Measurements from ENCODE around the gene SLC17A3. TPM values are rescaled to one million over a fixed set of nuclear protein-coding genes. Genes with fewer than 3 reads are reported as not detected.

Gene SLC17A3
- total and polyA plus RNA-seq, 10 of the 15 experiments (the other 5 are each of a cell fraction or from before 2014, with no cell fraction given) = not detected

DNA sequence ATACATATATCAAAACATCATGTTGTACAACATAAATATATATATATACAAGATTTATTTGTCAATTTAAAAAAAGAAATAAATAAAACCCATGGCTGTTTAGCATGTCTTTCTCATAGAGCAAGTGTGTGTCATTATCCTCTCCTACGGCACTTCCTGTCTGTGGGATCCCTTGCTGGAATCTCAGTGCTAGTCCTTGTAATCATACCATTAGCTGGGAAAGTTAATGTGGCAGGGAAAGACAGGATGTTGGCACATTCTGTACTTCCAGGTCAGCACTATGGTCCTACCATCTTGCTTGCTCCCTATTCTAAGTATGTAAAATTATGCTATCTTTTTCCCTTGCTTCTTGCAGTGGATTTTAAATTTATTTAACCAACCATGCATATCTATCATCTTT lies 9.5 kb upstream of the SLC17A3 start:
- H2AFZ ChIP-seq (ENCODE audit: control insufficient read depth, low read depth, low read length) = no peak overlapping the region
- RAD21 ChIA-PET (ENCODE audit: unreplicated experiment) = no interaction called here
- no peak overlapping the region for H3K27ac ChIP-seq (ENCODE audit: control insufficient read depth, insufficient read depth)
- H3K79me2 ChIP-seq (ENCODE audit: control insufficient read depth, insufficient read depth, low read length) = no peaks in the 10 kb centered on the region
- no peak overlapping the region for H3K9ac ChIP-seq (ENCODE audit: control insufficient read depth, insufficient read depth, low read length)
- no peaks in the 10 kb centered on the region; a peak in 1 of 4 replicates for H3K27me3 ChIP-seq (replicated peaks in 1 of 2; ENCODE audit: control insufficient read depth in 2 of 2, insufficient read depth in 2 of 2, low read length in 1 of 2)
- SMC1A ChIA-PET (ENCODE audit: uncharacterized antibody, unreplicated experiment) = interaction anchor here (0.7 kb wide), 1 partner anchor 9 kb away, joined by 3 read pairs; the partner anchor contains the start of gene SLC17A3
- no peaks in the 10 kb centered on the region for H3K4me1 ChIP-seq (ENCODE audit: control insufficient read depth, insufficient read depth, low read length)
- in situ Hi-C loops (cut with MboI) (no loop called here), intact Hi-C loops (cut with micrococcal nuclease; ENCODE audit: unreplicated experiment) (no loop called here)
- FAIRE-seq (no peak), ATAC-seq (no peak), DNase-seq (ENCODE audit: low read depth, low spot score) (no peak)
- CTCF ChIA-PET = interaction anchor here (1.6 kb wide), 1 partner anchor 94 kb away, joined by 4 read pairs; no protein-coding TSS in a partner anchor
- WGBS (ENCODE audit: insufficient coverage, insufficient replicate concordance, low lambda C conversion rate, missing lambda C conversion rate) = 88% methylated on average over 1 of the region's 1 CpG
- H3K36me3 ChIP-seq (ENCODE audit: control insufficient read depth in 2 of 2, insufficient read depth in 2 of 2, low read length in 1 of 2) = no peaks in the 10 kb centered on the region
- no peak overlapping the region for H3K4me3 ChIP-seq
- no peaks in the 10 kb centered on the region for H4K20me1 ChIP-seq (ENCODE audit: control insufficient read depth, insufficient read depth)
- H3K4me2 ChIP-seq (ENCODE audit: control insufficient read depth, insufficient read depth) = no peak overlapping the region
- H3K9me3 ChIP-seq (replicated peaks; ENCODE audit: control insufficient read depth, insufficient read depth, low read length) = no peaks in the 10 kb centered on the region
- BruUV-seq (replicated peaks) = no TSS peak
- TF ChIP-seq KLF5 (IDR thresholded peaks at IDR 0.05; ENCODE audit: partially characterized antibody) (no peak), WRNIP1 (IDR thresholded peaks at IDR 0.05; ENCODE audit: borderline replicate concordance, low read depth, low read length) (no peak), ASH2L (IDR thresholded peaks at IDR 0.05; ENCODE audit: borderline replicate concordance, low read depth) (no peak), NR2F1 (conservative IDR thresholded peaks at IDR 0.05) (no peak), MYC (IDR thresholded peaks at IDR 0.05; ENCODE audit: insufficient read depth, insufficient read length, insufficient replicate concordance, low read length, severe bottlenecking) (no peak), SMARCA5 (IDR thresholded peaks at IDR 0.05) (no peak), TCF7 (IDR thresholded peaks at IDR 0.05; ENCODE audit: borderline replicate concordance) (no peak), ZSCAN29 (IDR thresholded peaks at IDR 0.05) (no peak), ESRRA (IDR thresholded peaks at IDR 0.05; ENCODE audit: low read length) (no peak), POLR2A (IDR thresholded peaks at IDR 0.05; ENCODE audit: low read depth, low read length) (no peak), HCFC1 (IDR thresholded peaks at IDR 0.05; ENCODE audit: low read length) (no peak), SUPT20H (IDR thresholded peaks at IDR 0.05; ENCODE audit: borderline replicate concordance, control insufficient read depth, low read depth, low read length) (no peak), MYB (IDR thresholded peaks at IDR 0.05; ENCODE audit: borderline replicate concordance, low read depth, low read length) (no peak), JUNB (IDR thresholded peaks at IDR 0.05) (no peak), MTA2 (IDR thresholded peaks at IDR 0.05; ENCODE audit: low read depth) (no peak)
- TF ChIP-seq, protein P1, sequence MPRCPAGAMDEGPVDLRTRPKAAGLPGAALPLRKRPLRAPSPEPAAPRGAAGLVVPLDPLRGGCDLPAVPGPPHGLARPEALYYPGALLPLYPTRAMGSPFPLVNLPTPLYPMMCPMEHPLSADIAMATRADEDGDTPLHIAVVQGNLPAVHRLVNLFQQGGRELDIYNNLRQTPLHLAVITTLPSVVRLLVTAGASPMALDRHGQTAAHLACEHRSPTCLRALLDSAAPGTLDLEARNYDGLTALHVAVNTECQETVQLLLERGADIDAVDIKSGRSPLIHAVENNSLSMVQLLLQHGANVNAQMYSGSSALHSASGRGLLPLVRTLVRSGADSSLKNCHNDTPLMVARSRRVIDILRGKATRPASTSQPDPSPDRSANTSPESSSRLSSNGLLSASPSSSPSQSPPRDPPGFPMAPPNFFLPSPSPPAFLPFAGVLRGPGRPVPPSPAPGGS (IDR thresholded peaks at IDR 0.05; ENCODE audit: borderline replicate concordance, insufficient read depth, low read depth, low read length, poor library complexity, severe bottlenecking) = no peak
- TF ChIP-seq, protein P2, sequence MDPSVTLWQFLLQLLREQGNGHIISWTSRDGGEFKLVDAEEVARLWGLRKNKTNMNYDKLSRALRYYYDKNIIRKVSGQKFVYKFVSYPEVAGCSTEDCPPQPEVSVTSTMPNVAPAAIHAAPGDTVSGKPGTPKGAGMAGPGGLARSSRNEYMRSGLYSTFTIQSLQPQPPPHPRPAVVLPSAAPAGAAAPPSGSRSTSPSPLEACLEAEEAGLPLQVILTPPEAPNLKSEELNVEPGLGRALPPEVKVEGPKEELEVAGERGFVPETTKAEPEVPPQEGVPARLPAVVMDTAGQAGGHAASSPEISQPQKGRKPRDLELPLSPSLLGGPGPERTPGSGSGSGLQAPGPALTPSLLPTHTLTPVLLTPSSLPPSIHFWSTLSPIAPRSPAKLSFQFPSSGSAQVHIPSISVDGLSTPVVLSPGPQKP (IDR thresholded peaks at IDR 0.05; ENCODE audit: low read depth, low read length) = no peak
- TF ChIP-seq, protein P3, sequence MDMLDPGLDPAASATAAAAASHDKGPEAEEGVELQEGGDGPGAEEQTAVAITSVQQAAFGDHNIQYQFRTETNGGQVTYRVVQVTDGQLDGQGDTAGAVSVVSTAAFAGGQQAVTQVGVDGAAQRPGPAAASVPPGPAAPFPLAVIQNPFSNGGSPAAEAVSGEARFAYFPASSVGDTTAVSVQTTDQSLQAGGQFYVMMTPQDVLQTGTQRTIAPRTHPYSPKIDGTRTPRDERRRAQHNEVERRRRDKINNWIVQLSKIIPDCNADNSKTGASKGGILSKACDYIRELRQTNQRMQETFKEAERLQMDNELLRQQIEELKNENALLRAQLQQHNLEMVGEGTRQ (IDR thresholded peaks at IDR 0.05; ENCODE audit: borderline replicate concordance, low read depth, low read length) = no peak
- TF ChIP-seq, protein P4, sequence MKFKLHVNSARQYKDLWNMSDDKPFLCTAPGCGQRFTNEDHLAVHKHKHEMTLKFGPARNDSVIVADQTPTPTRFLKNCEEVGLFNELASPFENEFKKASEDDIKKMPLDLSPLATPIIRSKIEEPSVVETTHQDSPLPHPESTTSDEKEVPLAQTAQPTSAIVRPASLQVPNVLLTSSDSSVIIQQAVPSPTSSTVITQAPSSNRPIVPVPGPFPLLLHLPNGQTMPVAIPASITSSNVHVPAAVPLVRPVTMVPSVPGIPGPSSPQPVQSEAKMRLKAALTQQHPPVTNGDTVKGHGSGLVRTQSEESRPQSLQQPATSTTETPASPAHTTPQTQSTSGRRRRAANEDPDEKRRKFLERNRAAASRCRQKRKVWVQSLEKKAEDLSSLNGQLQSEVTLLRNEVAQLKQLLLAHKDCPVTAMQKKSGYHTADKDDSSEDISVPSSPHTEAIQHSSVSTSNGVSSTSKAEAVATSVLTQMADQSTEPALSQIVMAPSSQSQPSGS (IDR thresholded peaks at IDR 0.05; ENCODE audit: low read length) = no peak
- POLR2A ChIA-PET = no interaction called here
